ENCODE results near the gene SLC25A33.
A peak's percentile ranks its signal among the peaks of the same experiment; 100 is the strongest.

GRCh38 chr1:9539165-9539828 is at the start of gene SLC25A33:
- TF ChIP-seq, protein P1, sequence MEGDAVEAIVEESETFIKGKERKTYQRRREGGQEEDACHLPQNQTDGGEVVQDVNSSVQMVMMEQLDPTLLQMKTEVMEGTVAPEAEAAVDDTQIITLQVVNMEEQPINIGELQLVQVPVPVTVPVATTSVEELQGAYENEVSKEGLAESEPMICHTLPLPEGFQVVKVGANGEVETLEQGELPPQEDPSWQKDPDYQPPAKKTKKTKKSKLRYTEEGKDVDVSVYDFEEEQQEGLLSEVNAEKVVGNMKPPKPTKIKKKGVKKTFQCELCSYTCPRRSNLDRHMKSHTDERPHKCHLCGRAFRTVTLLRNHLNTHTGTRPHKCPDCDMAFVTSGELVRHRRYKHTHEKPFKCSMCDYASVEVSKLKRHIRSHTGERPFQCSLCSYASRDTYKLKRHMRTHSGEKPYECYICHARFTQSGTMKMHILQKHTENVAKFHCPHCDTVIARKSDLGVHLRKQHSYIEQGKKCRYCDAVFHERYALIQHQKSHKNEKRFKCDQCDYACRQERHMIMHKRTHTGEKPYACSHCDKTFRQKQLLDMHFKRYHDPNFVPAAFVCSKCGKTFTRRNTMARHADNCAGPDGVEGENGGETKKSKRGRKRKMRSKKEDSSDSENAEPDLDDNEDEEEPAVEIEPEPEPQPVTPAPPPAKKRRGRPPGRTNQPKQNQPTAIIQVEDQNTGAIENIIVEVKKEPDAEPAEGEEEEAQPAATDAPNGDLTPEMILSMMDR (IDR thresholded peaks at IDR 0.05; ENCODE audit: insufficient read depth, low read length): no peak
- TF ChIP-seq POLR2AphosphoS5 (IDR thresholded peaks at IDR 0.05; ENCODE audit: low read depth): peak; percentile 32
- TF ChIP-seq, protein P2, sequence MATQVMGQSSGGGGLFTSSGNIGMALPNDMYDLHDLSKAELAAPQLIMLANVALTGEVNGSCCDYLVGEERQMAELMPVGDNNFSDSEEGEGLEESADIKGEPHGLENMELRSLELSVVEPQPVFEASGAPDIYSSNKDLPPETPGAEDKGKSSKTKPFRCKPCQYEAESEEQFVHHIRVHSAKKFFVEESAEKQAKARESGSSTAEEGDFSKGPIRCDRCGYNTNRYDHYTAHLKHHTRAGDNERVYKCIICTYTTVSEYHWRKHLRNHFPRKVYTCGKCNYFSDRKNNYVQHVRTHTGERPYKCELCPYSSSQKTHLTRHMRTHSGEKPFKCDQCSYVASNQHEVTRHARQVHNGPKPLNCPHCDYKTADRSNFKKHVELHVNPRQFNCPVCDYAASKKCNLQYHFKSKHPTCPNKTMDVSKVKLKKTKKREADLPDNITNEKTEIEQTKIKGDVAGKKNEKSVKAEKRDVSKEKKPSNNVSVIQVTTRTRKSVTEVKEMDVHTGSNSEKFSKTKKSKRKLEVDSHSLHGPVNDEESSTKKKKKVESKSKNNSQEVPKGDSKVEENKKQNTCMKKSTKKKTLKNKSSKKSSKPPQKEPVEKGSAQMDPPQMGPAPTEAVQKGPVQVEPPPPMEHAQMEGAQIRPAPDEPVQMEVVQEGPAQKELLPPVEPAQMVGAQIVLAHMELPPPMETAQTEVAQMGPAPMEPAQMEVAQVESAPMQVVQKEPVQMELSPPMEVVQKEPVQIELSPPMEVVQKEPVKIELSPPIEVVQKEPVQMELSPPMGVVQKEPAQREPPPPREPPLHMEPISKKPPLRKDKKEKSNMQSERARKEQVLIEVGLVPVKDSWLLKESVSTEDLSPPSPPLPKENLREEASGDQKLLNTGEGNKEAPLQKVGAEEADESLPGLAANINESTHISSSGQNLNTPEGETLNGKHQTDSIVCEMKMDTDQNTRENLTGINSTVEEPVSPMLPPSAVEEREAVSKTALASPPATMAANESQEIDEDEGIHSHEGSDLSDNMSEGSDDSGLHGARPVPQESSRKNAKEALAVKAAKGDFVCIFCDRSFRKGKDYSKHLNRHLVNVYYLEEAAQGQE (IDR thresholded peaks at IDR 0.05; ENCODE audit: insufficient replicate concordance, low read depth): no peak
- TF ChIP-seq GABPA (IDR thresholded peaks at IDR 0.05; ENCODE audit: low read depth): no peak
- no peak for TF ChIP-seq SPI1 (IDR thresholded peaks at IDR 0.05; ENCODE audit: borderline replicate concordance, low read depth)
